Activated T-cell treated with anti-CD3 and anti-CD28 coated beads, Interleukin-2, amount 50 U/mL, for 4 hours (primary cell): ENCODE results near the gene WNT5A. TPM values are rescaled to one million over a fixed set of nuclear protein-coding genes. Genes with fewer than 3 reads are reported as not detected.
A peak's percentile ranks its signal among the peaks of the same experiment; 100 is the strongest.

Source experiments
- ATAC-seq, 2 donors: fragments of 200-7000 bp; cut with Tn5 transposase; one replicate each; pipeline ENCODE4 v1.10.0; 2021
- DNase-seq: peaks from one replicate; pipeline ENCODE4 v3.0.0-alpha.2; 2020
- H3K27me3 Mint-ChIP-seq: one replicate; pipeline ENCODE4 v1.8.0; 2021; ENCODE audit warnings: low read depth, mixed read lengths
- H3K36me3 Mint-ChIP-seq: one replicate; pipeline ENCODE4 v1.8.0; 2022; ENCODE audit warnings: mixed read lengths; ENCODE audit not compliant: insufficient read depth
- H3K4me1 Mint-ChIP-seq: one replicate; pipeline ENCODE4 v1.8.0; 2021; ENCODE audit warnings: low read depth, mixed read lengths
- H3K4me3 Mint-ChIP-seq: one replicate; pipeline ENCODE4 v1.8.0; 2021; ENCODE audit warnings: mild to moderate bottlenecking, moderate library complexity, mixed read lengths
- H3K9me3 Mint-ChIP-seq: one replicate; pipeline ENCODE4 v1.8.0; 2021; ENCODE audit warnings: mixed read lengths
- total RNA-seq, 3 donors: library from RNA; stranded (reverse); gene quantifications; one replicate each; pipeline ENCODE4 v1.2.1, GENCODE V29; 2021

WNT5A gene
- under 1 TPM in 2 of 3 donors, not detected in 1; 0.28 to 0.41 TPM for total RNA-seq

DNA sequence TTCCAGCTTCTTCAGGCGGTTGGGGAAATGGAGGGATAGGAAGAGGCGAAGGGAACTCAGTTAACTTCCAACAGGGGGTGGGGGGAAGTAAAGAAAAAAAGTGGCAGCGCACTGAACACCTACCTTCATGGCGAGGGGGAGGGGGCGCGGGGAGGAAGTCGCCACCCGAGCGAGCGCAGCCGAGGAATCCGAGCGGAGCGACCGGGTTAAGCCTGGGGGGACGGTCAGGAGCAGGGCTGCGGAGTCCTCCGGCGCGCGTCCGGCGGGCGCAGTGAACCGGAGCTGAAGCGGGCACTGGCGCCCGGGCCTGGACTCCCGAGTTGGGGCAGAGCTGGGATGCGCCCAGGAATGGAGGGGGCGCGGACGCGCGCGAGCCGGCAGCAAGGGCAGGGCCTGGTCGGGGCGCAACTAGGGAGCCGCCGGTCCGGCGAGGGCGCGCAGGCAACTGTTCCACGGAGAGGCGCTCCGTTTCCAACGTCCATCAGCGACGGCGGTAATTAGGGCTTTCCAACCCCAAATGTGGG lies at the start of gene WNT5A:
WNT5A (minus strand) TSS at position 450 of the 524 bp plus-strand sequence; CDS start at position 129, 321 bp downstream.
- DNase-seq (no peak), ATAC-seq (peak in 1 of 2 donors; percentile 23)
- Mint-ChIP-seq H3K4me3 (peak within 1 kb of the TSS; percentile 37), H3K27me3 (peaks cover 87% of the 10 kb centered on the region), H3K36me3 (no peaks in the 10 kb centered on the region), H3K4me1 (peaks cover 15% of the 10 kb centered on the region), H3K9me3 (no peaks in the 10 kb centered on the region)

DNA sequence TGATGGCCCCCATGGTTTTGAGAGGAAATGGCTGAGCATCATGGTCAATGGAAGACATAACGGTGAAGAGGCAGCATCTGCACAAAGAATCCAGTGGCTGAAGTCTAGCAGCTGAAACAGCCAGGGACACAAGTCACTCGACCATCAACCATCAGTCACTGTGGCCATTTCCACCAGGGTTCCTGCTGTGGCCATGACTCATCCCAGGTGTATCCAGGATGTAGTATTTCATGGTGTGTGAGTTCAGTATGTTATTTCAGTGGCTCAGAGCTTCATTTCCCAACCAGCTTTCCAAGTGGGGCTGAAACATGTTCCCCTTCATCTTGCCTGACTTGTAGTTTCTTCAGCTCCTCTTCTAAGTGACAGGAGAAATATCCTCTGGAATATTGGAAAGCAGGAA lies 47.8 kb upstream of the WNT5A start:
- Mint-ChIP-seq H3K27me3 (no peaks in the 10 kb centered on the region), H3K4me1 (no peaks in the 10 kb centered on the region), H3K36me3 (no peaks in the 10 kb centered on the region), H3K9me3 (no peaks in the 10 kb centered on the region), H3K4me3 (no peak overlapping the region)
- ATAC-seq (no peak), DNase-seq (no peak)

GRCh38 chr3:55532806-55533205 lies 45.7 kb upstream of the WNT5A start:
- DNase-seq, result no peak
- no peaks in the 10 kb centered on the region for H3K36me3 Mint-ChIP-seq
- no peaks in the 10 kb centered on the region for H3K27me3 Mint-ChIP-seq
- no peak overlapping the region for H3K4me3 Mint-ChIP-seq
- no peaks in the 10 kb centered on the region for H3K9me3 Mint-ChIP-seq
- ATAC-seq, result no peak
- no peaks in the 10 kb centered on the region for H3K4me1 Mint-ChIP-seq

DNA sequence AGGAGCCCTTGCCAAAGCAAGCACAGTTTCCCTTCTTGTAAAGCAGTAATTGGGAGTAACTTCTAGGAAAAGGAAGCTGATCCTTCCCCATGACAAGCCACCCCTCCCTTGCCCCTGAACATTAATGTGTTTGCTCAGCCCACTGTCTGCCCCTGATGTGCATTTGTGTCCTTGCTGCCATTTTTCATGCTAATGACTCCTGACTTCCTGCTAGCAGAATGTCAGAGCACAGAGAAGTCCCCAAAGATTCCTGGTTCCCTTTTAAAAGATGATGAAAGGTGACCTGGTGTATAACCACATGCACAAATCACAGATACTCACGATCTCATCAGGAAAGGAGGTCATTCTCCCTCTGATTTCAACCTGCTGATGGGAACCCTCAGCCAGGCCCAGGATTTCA lies 44.2 kb upstream of the WNT5A start:
- Mint-ChIP-seq H3K27me3 (no peaks in the 10 kb centered on the region), H3K4me1 (no peaks in the 10 kb centered on the region), H3K36me3 (no peaks in the 10 kb centered on the region), H3K9me3 (no peaks in the 10 kb centered on the region), H3K4me3 (no peak overlapping the region)
- DNase-seq (no peak), ATAC-seq (no peak)

GRCh38 chr3:55527361-55527760 lies 40.3 kb upstream of the WNT5A start:
- H3K36me3 Mint-ChIP-seq, result no peaks in the 10 kb centered on the region
- peaks cover 2% of the 10 kb centered on the region for H3K27me3 Mint-ChIP-seq
- ATAC-seq, result no peak
- H3K4me1 Mint-ChIP-seq, result no peaks in the 10 kb centered on the region
- H3K4me3 Mint-ChIP-seq, result no peak overlapping the region
- H3K9me3 Mint-ChIP-seq, result no peaks in the 10 kb centered on the region
- DNase-seq, result no peak

GRCh38 chr3:55526332-55527030 lies 39.4 kb upstream of the WNT5A start:
- H3K4me3 Mint-ChIP-seq, result no peak overlapping the region
- no peaks in the 10 kb centered on the region for H3K4me1 Mint-ChIP-seq
- ATAC-seq, result no peak
- DNase-seq, result no peak
- H3K27me3 Mint-ChIP-seq, result peaks cover 2% of the 10 kb centered on the region
- H3K9me3 Mint-ChIP-seq, result no peaks in the 10 kb centered on the region
- H3K36me3 Mint-ChIP-seq, result no peaks in the 10 kb centered on the region

DNA sequence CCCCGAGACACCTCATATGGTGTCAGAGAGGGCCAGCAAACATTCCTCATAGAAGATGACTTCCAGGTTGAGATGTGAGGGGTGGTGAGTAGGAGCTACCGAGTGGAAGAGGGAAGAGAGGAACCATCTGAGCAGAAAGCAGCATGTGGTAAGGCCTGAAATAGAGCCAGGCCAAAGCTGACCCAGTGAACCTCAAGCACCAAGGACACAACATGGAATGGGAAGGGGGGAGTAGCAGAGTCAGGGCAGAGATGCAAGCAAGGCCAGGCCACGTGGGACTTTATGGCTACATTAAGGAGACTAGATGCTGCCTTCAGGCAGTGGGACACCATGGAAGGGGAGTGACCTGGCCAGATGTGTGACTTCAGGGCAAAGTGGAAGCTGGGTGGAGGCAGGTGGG lies 38.3 kb upstream of the WNT5A start:
- H3K4me1 Mint-ChIP-seq, result no peaks in the 10 kb centered on the region
- no peaks in the 10 kb centered on the region for H3K9me3 Mint-ChIP-seq
- ATAC-seq, result no peak
- H3K4me3 Mint-ChIP-seq, result no peak overlapping the region
- no peak for DNase-seq
- H3K27me3 Mint-ChIP-seq, result peaks cover 2% of the 10 kb centered on the region
- H3K36me3 Mint-ChIP-seq, result no peaks in the 10 kb centered on the region

DNA sequence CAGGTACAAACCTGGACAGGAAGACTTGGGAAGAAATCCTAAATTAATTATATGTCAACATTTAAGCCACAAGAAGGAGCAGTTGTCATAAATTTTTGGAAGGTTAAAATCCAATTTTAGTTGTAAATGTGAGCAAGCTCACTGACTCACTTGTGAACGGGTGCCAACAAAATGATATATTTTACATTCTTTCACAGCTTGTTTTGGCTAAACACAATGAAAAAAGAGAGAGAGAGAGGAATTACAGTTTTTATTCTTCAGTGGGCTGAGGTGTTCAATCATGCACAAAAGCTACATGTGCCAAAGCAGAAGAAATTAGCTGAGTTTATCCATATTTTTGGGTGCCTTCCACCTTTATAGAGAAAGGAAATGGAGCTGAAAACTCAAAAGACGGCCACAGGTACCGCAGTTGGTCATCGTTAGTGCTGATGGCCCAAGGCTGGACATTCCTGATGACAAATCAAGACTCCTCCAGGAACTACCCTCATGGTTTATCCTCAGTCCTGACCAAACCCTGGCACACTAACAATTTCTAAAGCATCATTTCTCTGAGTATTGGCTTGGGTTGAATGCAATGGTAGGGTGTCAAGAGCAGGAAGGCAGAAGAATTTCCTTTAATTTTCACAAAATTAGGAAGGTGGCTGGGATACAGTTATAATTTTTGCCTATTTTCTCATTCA lies 37.6 kb upstream of the WNT5A start:
- Mint-ChIP-seq H3K9me3 (no peaks in the 10 kb centered on the region), H3K4me1 (no peaks in the 10 kb centered on the region), H3K36me3 (no peaks in the 10 kb centered on the region), H3K27me3 (peaks cover 2% of the 10 kb centered on the region), H3K4me3 (no peak overlapping the region)
- no peak for ATAC-seq
- DNase-seq, result no peak

DNA sequence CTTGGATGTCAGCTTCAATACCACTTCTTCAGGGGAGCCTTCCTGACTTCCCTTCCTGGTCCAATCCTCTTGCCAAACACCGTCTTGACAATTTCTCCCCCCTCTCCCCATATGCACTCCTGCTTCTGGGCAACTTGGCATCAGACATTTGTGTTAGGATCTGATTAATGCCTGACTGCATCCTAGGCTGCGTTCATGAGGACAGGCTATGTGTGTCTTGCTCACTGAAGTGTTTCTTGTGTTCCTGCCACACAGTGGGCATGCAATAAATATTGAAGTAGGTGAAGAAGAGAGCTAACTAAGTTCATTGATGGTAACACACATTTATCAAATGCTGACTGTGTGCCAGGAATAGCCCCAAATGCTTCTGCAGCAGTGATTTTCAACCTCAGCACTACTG lies 36.4 kb upstream of the WNT5A start:
- no peaks in the 10 kb centered on the region for H3K36me3 Mint-ChIP-seq
- DNase-seq (no peak), ATAC-seq (no peak)
- no peaks in the 10 kb centered on the region for H3K4me1 Mint-ChIP-seq
- H3K27me3 Mint-ChIP-seq, result peaks cover 2% of the 10 kb centered on the region
- no peaks in the 10 kb centered on the region for H3K9me3 Mint-ChIP-seq
- H3K4me3 Mint-ChIP-seq, result no peak overlapping the region

DNA sequence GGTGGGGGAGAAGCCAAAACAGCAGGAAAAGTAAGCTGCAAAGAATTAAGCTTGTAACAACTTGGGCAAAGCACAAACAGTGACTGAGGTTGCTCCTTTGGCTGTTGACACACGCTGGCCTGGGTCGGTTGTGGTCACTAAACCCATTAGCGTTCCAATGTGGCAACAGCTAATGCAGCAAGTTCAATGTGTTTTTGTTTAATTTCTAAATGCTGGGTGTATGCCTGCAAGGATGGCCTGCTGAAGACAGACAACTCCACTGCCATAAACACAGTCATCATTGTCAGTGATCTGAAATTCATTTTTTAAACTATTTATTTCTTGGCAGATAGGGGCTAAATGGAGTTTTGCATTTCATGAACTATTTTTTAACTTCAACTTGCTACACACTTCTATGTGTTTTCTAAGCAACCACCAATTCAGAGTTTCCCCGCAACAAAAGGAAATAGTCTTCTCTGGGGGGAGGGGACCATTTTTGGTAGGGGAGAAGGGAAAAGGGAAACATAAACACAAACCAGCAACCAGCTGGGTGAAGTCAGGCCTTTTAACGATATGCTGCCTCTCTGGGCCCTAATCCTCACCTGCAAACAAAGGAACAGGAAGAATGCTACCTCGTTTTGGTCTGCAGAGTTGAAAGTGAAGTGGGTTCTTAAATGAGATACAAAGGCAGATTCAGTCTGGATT lies 34.8 kb upstream of the WNT5A start:
- H3K4me3 Mint-ChIP-seq, result no peak overlapping the region
- DNase-seq, result no peak
- H3K4me1 Mint-ChIP-seq, result no peaks in the 10 kb centered on the region
- H3K36me3 Mint-ChIP-seq, result no peaks in the 10 kb centered on the region
- H3K27me3 Mint-ChIP-seq, result peaks cover 2% of the 10 kb centered on the region
- no peaks in the 10 kb centered on the region for H3K9me3 Mint-ChIP-seq
- ATAC-seq, result no peak

DNA sequence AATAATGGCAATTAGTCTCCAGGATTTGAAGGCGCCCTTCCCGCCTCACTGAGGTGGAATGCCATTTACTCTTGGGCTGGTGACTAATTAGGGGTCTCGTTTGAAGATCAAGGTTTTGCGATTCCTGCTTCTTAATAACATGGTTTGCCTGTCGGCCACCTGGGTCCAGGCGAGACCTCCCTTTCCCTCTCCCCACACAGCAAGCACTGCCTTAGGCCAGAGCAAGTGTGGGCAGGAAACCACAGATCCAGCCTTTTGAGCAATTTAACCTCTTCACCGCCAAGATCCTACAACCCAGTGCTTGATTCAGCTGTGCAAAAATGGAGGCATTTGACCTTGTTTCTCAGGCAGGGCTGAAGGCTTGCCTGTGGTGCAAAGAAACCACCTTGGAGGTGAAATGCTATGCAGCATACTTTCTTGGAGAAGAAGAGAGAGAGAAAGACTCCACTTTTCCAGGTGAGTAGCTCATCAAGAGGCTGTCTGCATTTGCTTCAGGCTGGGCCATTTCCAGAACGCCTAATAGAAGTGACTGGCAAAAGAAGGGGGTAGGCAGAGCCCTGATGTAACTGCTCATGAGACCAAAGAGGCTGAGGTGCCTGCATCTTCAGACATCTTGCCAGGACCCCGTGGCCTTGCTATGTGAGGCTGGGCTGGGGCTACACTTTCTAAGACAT lies 34.1 kb upstream of the WNT5A start:
- Mint-ChIP-seq H3K27me3 (peaks cover 2% of the 10 kb centered on the region), H3K36me3 (no peaks in the 10 kb centered on the region), H3K9me3 (no peaks in the 10 kb centered on the region), H3K4me1 (no peaks in the 10 kb centered on the region), H3K4me3 (no peak overlapping the region)
- ATAC-seq, result no peak
- DNase-seq, result no peak

GRCh38 chr3:55519019-55519418 lies 31.9 kb upstream of the WNT5A start:
- ATAC-seq, result no peak
- Mint-ChIP-seq H3K4me3 (no peak overlapping the region), H3K9me3 (no peaks in the 10 kb centered on the region), H3K4me1 (no peaks in the 10 kb centered on the region), H3K27me3 (peaks cover 2% of the 10 kb centered on the region), H3K36me3 (no peaks in the 10 kb centered on the region)
- DNase-seq, result no peak

- ATAC-seq (no peak), DNase-seq (no peak)
- H3K27me3 Mint-ChIP-seq, result peaks cover 2% of the 10 kb centered on the region
- H3K36me3 Mint-ChIP-seq, result no peaks in the 10 kb centered on the region
- no peaks in the 10 kb centered on the region for H3K4me1 Mint-ChIP-seq
- no peak overlapping the region for H3K4me3 Mint-ChIP-seq
- no peaks in the 10 kb centered on the region for H3K9me3 Mint-ChIP-seq
These were observed 31.3 kb upstream of the WNT5A start for GRCh38 chr3:55518451-55518850.

- DNase-seq, result no peak
- H3K9me3 Mint-ChIP-seq, result no peaks in the 10 kb centered on the region
- no peaks in the 10 kb centered on the region for H3K4me1 Mint-ChIP-seq
- H3K4me3 Mint-ChIP-seq, result no peak overlapping the region
- no peaks in the 10 kb centered on the region for H3K36me3 Mint-ChIP-seq
- ATAC-seq, result no peak
- peaks cover 2% of the 10 kb centered on the region for H3K27me3 Mint-ChIP-seq
These were observed 29.4 kb upstream of the WNT5A start for GRCh38 chr3:55516392-55517030.
